ENCODE results near the gene CCDC27.

DNA sequence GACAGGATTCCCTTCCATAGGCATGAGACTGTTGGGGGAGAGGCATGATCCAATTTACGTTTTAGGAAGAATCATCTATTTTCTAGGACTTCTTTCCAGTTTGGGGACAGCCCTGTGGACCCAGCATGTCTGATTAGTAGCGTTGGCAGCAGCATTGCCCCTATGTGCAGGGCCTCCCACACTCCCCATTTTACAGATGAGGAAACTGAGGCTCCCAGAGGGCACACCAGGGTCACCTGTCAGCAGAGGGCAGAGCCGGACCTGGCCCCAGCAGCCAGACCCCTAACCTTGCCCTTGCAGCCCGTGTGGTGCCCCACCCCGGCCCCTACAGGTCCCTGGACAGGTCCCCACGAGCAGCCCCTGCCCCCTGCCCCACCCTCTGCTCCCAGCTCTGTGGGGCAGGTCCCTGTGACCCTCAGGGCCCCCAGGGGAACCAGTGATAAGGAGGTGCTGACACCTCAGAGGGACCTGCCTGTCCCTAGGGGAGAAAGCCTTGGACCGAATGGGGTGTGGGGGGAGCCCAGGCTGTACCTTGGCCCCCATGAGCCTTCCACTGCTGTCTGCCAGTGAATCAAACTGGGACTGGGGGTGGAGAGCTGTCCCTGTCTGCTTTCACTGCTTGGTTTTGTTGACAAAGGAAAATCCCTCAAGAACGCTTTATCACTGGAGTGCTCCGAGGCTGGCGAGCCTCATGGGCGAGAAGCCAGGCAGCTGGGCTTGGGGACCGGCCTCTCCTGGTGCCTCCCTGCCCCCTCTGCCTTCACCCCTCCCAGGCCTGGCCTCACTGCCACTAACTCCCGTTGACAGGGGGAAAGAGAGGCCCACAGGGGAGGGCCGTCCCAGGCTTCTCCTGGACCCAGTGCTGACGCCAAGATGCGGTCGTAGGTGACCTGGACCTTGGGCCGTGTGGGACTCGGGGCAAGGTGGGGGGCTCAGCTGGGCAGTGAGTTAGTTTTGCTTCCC, 39.4 kb upstream of the CCDC27 start:
- no peak for TF ChIP-seq GABPB1 (CRISPR knock-in tag; IDR thresholded peaks at IDR 0.05)
- no peak for TF ChIP-seq SP1 (CRISPR knock-in tag; conservative IDR thresholded peaks at IDR 0.05)
- TF ChIP-seq, protein P1, sequence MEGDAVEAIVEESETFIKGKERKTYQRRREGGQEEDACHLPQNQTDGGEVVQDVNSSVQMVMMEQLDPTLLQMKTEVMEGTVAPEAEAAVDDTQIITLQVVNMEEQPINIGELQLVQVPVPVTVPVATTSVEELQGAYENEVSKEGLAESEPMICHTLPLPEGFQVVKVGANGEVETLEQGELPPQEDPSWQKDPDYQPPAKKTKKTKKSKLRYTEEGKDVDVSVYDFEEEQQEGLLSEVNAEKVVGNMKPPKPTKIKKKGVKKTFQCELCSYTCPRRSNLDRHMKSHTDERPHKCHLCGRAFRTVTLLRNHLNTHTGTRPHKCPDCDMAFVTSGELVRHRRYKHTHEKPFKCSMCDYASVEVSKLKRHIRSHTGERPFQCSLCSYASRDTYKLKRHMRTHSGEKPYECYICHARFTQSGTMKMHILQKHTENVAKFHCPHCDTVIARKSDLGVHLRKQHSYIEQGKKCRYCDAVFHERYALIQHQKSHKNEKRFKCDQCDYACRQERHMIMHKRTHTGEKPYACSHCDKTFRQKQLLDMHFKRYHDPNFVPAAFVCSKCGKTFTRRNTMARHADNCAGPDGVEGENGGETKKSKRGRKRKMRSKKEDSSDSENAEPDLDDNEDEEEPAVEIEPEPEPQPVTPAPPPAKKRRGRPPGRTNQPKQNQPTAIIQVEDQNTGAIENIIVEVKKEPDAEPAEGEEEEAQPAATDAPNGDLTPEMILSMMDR (IDR thresholded peaks at IDR 0.05) = no peak
- TF ChIP-seq TP53 (CRISPR knock-in tag; IDR thresholded peaks at IDR 0.05) = no peak
- TF ChIP-seq, protein P2, sequence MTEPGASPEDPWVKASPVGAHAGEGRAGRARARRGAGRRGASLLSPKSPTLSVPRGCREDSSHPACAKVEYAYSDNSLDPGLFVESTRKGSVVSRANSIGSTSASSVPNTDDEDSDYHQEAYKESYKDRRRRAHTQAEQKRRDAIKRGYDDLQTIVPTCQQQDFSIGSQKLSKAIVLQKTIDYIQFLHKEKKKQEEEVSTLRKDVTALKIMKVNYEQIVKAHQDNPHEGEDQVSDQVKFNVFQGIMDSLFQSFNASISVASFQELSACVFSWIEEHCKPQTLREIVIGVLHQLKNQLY (CRISPR knock-in tag; IDR thresholded peaks at IDR 0.05) = no peak
- TF ChIP-seq, protein P3, sequence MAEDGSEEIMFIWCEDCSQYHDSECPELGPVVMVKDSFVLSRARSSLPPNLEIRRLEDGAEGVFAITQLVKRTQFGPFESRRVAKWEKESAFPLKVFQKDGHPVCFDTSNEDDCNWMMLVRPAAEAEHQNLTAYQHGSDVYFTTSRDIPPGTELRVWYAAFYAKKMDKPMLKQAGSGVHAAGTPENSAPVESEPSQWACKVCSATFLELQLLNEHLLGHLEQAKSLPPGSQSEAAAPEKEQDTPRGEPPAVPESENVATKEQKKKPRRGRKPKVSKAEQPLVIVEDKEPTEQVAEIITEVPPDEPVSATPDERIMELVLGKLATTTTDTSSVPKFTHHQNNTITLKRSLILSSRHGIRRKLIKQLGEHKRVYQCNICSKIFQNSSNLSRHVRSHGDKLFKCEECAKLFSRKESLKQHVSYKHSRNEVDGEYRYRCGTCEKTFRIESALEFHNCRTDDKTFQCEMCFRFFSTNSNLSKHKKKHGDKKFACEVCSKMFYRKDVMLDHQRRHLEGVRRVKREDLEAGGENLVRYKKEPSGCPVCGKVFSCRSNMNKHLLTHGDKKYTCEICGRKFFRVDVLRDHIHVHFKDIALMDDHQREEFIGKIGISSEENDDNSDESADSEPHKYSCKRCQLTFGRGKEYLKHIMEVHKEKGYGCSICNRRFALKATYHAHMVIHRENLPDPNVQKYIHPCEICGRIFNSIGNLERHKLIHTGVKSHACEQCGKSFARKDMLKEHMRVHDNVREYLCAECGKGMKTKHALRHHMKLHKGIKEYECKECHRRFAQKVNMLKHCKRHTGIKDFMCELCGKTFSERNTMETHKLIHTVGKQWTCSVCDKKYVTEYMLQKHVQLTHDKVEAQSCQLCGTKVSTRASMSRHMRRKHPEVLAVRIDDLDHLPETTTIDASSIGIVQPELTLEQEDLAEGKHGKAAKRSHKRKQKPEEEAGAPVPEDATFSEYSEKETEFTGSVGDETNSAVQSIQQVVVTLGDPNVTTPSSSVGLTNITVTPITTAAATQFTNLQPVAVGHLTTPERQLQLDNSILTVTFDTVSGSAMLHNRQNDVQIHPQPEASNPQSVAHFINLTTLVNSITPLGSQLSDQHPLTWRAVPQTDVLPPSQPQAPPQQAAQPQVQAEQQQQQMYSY (CRISPR knock-in tag; IDR thresholded peaks at IDR 0.05) = no peak
- no peak for TF ChIP-seq CBFB (CRISPR knock-in tag; IDR thresholded peaks at IDR 0.05; ENCODE audit: low read depth)
- TF ChIP-seq, protein P4, sequence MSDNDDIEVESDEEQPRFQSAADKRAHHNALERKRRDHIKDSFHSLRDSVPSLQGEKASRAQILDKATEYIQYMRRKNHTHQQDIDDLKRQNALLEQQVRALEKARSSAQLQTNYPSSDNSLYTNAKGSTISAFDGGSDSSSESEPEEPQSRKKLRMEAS (CRISPR knock-in tag; IDR thresholded peaks at IDR 0.05) = no peak
- TF ChIP-seq, protein P5, sequence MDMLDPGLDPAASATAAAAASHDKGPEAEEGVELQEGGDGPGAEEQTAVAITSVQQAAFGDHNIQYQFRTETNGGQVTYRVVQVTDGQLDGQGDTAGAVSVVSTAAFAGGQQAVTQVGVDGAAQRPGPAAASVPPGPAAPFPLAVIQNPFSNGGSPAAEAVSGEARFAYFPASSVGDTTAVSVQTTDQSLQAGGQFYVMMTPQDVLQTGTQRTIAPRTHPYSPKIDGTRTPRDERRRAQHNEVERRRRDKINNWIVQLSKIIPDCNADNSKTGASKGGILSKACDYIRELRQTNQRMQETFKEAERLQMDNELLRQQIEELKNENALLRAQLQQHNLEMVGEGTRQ (CRISPR knock-in tag; IDR thresholded peaks at IDR 0.05) = no peak
